ENCODE data around the gene DRAM2. TPM values are rescaled to one million over a fixed set of nuclear protein-coding genes. Genes with fewer than 3 reads are reported as not detected.

DRAM2 gene
- total and polyA plus RNA-seq, 10 of the 15 experiments (the other 5 are each of a cell fraction or from before 2014, with no cell fraction given) = 39.1 to 229 (median 79.4) TPM

- TF ChIP-seq CREM (IDR thresholded peaks at IDR 0.05; ENCODE audit: low read depth) (no peak), RELA (IDR thresholded peaks at IDR 0.05; ENCODE audit: borderline replicate concordance, partially characterized antibody) (no peak)
Measured at GRCh38 chr1:111175349-111175748, 35.5 kb upstream of the DRAM2 start (continued).

GRCh38 chr1:111174070-111174469 is 34.2 kb upstream of the DRAM2 start:
- in situ Hi-C loops (cut with MboI) (no loop called here), intact Hi-C loops (cut with micrococcal nuclease; ENCODE audit: unreplicated experiment) (no loop called here)
- no peak overlapping the region for H3K4me3 ChIP-seq
- DNase-seq (ENCODE audit: low read depth, low spot score) (no peak), ATAC-seq (peak; percentile 54), FAIRE-seq (peak; percentile 57)
- no TSS peak for BruUV-seq (replicated peaks)
- ChIA-PET CTCF (interaction anchor here (0.6 to 3.0 kb wide), 3 partner anchors 13 to 143 kb away, joined by 3 to 17 read pairs (median 9); no protein-coding TSS in a partner anchor), SMC1A (ENCODE audit: uncharacterized antibody, unreplicated experiment) (interaction anchor here (0.9 to 4.4 kb wide), 11 partner anchors 9 to 160 kb away, joined by 3 to 26 read pairs (median 4); no protein-coding TSS in a partner anchor), RAD21 (ENCODE audit: unreplicated experiment) (interaction anchor here (1.3 to 2.2 kb wide), 2 partner anchors 24 to 25 kb away, joined by 3 to 9 read pairs; no protein-coding TSS in a partner anchor), POLR2A (no interaction called here)
- no peaks in the 10 kb centered on the region for H3K27me3 ChIP-seq (replicated peaks in 1 of 2; ENCODE audit: control insufficient read depth in 2 of 2, insufficient read depth in 2 of 2, low read length in 1 of 2)
- no peak overlapping the region for H3K9ac ChIP-seq (ENCODE audit: control insufficient read depth, insufficient read depth, low read length)
- no peak for TF ChIP-seq SMAD1 (IDR thresholded peaks at IDR 0.05; ENCODE audit: low read depth, partially characterized antibody)
- no peak for TF ChIP-seq CUX1 (IDR thresholded peaks at IDR 0.05; ENCODE audit: insufficient replicate concordance, low read depth, low read length)
- TF ChIP-seq ESRRA (IDR thresholded peaks at IDR 0.05; ENCODE audit: low read length) = no peak
- no peak for TF ChIP-seq SUPT20H (IDR thresholded peaks at IDR 0.05; ENCODE audit: borderline replicate concordance, control insufficient read depth, low read depth, low read length)
- TF ChIP-seq TCF7 (IDR thresholded peaks at IDR 0.05; ENCODE audit: borderline replicate concordance) = no peak
- no peak for TF ChIP-seq TARDBP (IDR thresholded peaks at IDR 0.05; ENCODE audit: borderline replicate concordance)
- TF ChIP-seq STAT3 (IDR thresholded peaks at IDR 0.05; ENCODE audit: low read depth, low read length) = no peak
- no peak for TF ChIP-seq ZNF687 (IDR thresholded peaks at IDR 0.05)
- TF ChIP-seq MYB (IDR thresholded peaks at IDR 0.05; ENCODE audit: borderline replicate concordance, low read depth, low read length) = no peak
- no peak for TF ChIP-seq IKZF1 (conservative IDR thresholded peaks at IDR 0.05)
- no peak for TF ChIP-seq CBFB (IDR thresholded peaks at IDR 0.05; ENCODE audit: low read depth)
- no peak for TF ChIP-seq ZNF217 (IDR thresholded peaks at IDR 0.05)
- no peak overlapping the region for H3K27ac ChIP-seq (ENCODE audit: control insufficient read depth, insufficient read depth)
- H3K79me2 ChIP-seq (ENCODE audit: control insufficient read depth, insufficient read depth, low read length) = peaks cover 16% of the 10 kb centered on the region
- no peaks in the 10 kb centered on the region for H4K20me1 ChIP-seq (ENCODE audit: control insufficient read depth, insufficient read depth)
- H3K4me1 ChIP-seq (ENCODE audit: control insufficient read depth, insufficient read depth, low read length) = peaks cover 14% of the 10 kb centered on the region
- H3K9me3 ChIP-seq (replicated peaks; ENCODE audit: control insufficient read depth, insufficient read depth, low read length) = no peaks in the 10 kb centered on the region
- no peak overlapping the region for H2AFZ ChIP-seq (ENCODE audit: control insufficient read depth, low read depth, low read length)
- H3K4me2 ChIP-seq (ENCODE audit: control insufficient read depth, insufficient read depth) = no peak overlapping the region
- peaks cover 0 to 12% of the 10 kb centered on the region in 2 experiments; a peak in 2 of 4 replicates for H3K36me3 ChIP-seq (ENCODE audit: control insufficient read depth in 2 of 2, insufficient read depth in 2 of 2, low read length in 1 of 2)
